ENCODE data around the gene COL20A1.
"Not testable (repeated sequence)": the region's sequence is repeated elsewhere in the genome, so short reads cannot be mapped to it uniquely, and the experiment has no call there.

Gene COL20A1

GRCh38 chr20:63323357-63323981, 30.5 kb downstream of the COL20A1 start:
- DNase-seq, result no peak

DNA sequence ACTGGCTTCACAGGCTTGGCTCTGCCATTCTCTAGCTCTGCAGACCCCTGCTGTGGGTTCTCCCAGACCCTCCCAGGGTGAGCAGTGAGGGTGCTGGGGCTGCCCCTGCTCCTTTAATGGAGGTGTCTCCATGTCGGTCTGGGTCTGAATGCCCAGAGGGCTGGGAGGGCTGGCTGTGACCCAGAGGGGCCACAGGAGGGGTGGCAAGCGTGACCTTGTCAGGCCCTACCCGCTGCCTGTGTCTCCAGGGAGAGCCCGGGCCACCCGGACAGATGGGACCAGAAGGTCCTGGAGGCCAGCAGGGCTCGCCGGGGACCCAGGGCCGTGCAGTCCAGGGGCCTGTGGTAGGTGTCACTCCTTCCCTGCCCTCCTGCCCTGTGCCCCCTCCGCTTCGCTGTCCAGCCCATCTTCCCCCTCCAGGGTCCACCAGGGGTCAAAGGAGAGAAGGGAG, 32.1 kb downstream of the COL20A1 start:
- DNase-seq, result no peak

DNA sequence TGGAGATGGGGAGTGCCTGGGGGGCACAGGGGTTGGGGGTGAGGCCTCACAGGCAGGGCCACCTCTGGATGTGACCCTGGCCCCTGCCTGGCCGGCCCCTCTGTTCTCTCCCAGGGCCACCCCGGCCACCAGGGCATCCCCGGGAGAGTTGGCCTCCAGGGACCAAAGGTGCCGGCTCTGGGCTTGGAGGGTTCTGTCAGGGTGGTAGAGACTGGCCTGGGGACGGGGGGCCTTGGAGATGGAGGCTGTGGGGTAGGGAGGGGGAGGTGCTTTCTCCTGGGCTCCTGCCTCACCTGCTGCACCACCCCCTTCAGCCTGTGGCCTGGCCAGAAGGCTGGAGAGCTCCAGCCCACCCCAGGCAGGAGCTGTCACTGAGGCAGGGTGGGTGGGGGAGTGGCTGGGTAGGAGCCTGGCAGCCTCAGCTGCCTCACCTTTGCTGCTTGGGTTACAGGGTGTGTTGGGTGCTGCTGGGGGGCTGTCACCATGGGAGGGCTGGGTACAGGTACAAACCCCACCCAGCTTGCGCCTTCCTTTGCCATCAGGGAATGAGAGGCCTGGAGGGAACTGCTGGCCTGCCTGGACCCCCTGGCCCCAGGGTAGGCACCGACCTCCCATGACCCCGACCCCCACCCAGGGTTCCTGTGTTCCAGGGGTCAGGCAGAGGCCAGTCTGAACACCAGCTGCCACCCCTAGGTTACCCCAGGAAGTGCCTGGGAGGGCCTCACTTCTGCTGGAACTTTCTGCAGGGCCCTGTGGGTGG, 32.7 kb downstream of the COL20A1 start:
- DNase-seq, result no peak

GRCh38 chr20:63326314-63327230, 33.6 kb downstream of the COL20A1 start:
- no peak for DNase-seq

- no peak for DNase-seq
Measured at GRCh38 chr20:63327231-63327745, 34.3 kb downstream of the COL20A1 start.

- DNase-seq, result no peak
Measured at GRCh38 chr20:63328026-63328700, 35.2 kb downstream of the COL20A1 start.

GRCh38 chr20:63328718-63329275, 35.8 kb downstream of the COL20A1 start:
- no peak for DNase-seq

GRCh38 chr20:63329331-63330083, 36.5 kb downstream of the COL20A1 start:
- no peak for DNase-seq

- no peak for DNase-seq
Measured at GRCh38 chr20:63330084-63330760, 37.2 kb downstream of the COL20A1 start.

DNA sequence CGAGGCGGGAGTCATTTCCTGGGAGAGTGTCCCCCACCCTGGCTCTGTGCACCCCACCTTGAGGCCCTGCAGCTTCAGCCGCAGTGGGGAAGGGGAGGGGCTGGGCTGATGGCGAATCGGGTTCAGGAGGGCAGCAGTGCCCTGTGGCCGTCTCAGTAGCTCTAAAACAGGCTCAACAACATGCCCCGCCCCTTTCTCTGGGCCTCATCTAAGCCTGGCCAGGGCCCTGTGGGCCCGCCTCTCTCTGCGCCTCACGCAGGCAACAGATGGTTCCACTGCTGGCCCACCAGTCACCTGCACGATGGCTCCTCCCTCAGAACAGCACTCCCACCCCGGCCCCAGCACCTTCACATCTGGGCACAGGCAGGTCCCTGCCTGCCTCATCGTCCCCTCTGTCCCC, 38.0 kb downstream of the COL20A1 start:
- no peak for DNase-seq

DNA sequence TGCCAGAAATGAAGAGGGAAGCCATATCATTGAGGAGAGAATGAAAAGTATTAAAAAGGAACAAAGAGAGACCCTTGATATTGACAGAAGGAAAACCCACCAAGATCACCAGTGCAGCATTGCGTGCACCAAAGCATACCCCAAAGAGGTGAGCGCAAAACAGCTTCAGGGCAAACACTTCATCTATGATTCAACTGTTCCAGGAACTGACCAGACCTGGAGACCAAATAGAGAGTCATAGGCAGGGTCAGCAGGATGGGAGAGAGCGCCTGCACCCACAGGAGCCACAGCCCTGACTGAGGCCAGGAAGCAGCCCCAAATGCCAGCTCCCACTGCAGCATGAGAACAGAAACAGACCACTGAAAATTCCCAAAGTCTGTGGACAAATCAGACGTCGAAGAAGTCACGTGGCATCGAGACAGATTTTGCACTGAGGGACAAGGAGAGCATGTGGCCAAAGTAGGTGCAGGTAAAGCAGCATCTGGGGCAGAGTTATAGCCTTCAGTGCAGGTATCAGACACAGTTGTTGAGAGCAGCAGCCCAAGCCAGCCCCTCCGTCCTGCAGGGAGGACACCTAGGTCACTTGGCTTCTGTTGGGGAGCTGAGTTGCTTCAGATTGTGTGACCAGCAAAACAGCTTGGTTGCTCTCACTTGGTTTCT, 38.9 kb downstream of the COL20A1 start:
- no peak for DNase-seq

- DNase-seq, result no peak
Measured at GRCh38 chr20:63332488-63333240, 39.7 kb downstream of the COL20A1 start.

DNA sequence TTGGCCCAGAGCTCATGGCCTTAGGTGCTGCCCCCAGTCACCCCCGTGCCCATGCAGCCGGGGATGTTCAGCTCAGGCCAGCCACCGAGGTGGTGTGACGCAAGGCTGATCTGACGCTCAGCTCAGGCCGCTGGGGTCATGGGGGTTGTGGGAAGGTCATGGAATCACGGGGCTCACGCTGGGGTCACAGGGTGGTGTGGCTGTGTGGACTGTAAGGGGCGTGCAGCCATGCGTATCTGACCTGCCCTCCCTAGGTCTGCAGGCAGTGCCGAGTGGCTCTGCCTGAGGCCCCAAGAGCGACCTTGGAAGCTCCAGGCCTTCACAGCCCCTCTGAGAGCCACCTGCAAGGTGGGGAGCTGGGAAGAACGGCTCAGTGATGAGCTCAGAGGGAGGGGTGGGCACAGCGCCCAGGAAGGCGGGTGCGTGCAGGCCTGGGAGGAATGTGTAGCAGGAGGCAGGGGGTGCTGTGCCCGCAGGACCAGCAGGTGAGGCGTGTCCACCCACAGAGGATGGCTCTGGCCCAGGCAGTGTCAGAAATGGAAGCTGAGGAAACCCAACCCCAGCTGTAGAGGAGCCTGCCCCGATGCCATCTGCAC, 40.4 kb downstream of the COL20A1 start:
- no peak for DNase-seq

- DNase-seq, result no peak
Measured at GRCh38 chr20:63334356-63334755, 41.4 kb downstream of the COL20A1 start.

DNA sequence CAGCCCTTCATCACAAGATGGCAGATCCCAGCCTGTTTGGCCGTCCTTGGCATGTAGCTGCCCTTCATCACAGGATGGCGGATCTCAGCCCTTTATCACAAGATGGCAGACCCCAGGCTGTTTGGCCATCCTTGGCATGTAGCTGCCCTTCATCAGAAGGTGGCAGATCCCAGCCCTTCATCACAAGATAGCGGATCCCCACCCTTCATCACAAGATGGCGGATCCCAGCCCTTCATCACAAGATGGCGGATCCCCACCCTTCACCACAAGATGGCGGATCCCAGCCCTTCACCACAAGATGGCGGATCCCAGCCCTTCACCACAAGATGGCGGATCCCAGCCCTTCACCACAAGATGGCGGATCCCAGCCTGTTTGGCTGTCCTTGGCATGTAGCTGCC, 42.1 kb downstream of the COL20A1 start:
- DNase-seq, result not testable (repeated sequence)

- DNase-seq, result no peak
Measured at GRCh38 chr20:63335711-63336110, 42.7 kb downstream of the COL20A1 start.

- DNase-seq, result no peak
Measured at GRCh38 chr20:63336232-63336752, 43.3 kb downstream of the COL20A1 start.

GRCh38 chr20:63337786-63338420, 44.9 kb downstream of the COL20A1 start:
- no peak for DNase-seq
